H9 (cell line): ENCODE data around the gene PLLP. TPM values are rescaled to one million over a fixed set of nuclear protein-coding genes. Genes with fewer than 3 reads are reported as not detected.

Experiments
- DNase-seq: peaks from one replicate; pipeline ENCODE4 v3.0.0-alpha.2; 2017
- H2AFZ ChIP-seq: one replicate; pipeline ENCODE4 v1.6.1; 2013; ENCODE audit warnings: mild to moderate bottlenecking, low read length, control low read depth, moderate library complexity
- H2AK5ac ChIP-seq: 2 replicates; pipeline ENCODE4 v1.6.1; 2013; ENCODE audit warnings: low read length, control low read depth, mixed read lengths; ENCODE audit not compliant: insufficient read length
- H2BK120ac ChIP-seq: one replicate; pipeline ENCODE4 v1.6.1; 2013; ENCODE audit warnings: low read depth, mild to moderate bottlenecking, low read length, control low read depth, inconsistent platforms; ENCODE audit not compliant: poor library complexity, severe bottlenecking
- H2BK12ac ChIP-seq: 2 replicates; pipeline ENCODE4 v1.6.1; 2013; ENCODE audit warnings: low read length, control low read depth, mixed read lengths, low read depth; ENCODE audit not compliant: insufficient read length
- H2BK15ac ChIP-seq: 2 replicates; pipeline ENCODE4 v1.6.1; 2013; ENCODE audit warnings: low read depth, low read length, control low read depth
- H2BK20ac ChIP-seq: one replicate; pipeline ENCODE4 v1.6.1; 2013; ENCODE audit warnings: low read depth, mild to moderate bottlenecking, low read length, control low read depth, inconsistent platforms; ENCODE audit not compliant: poor library complexity, severe bottlenecking
- H2BK5ac ChIP-seq: 2 replicates; pipeline ENCODE4 v1.6.1; 2013; ENCODE audit warnings: low read length, control low read depth, mixed read lengths; ENCODE audit not compliant: insufficient read length
- H3K14ac ChIP-seq: 2 replicates; pipeline ENCODE4 v1.6.1; 2013; ENCODE audit warnings: low read length, control low read depth; ENCODE audit not compliant: insufficient read depth
- H3K18ac ChIP-seq: 2 replicates; pipeline ENCODE4 v1.6.1; 2013; ENCODE audit warnings: low read depth, mild to moderate bottlenecking, mixed read lengths, low read length, control low read depth; ENCODE audit not compliant: insufficient read length
- H3K23ac ChIP-seq: 2 replicates; pipeline ENCODE4 v1.6.1; 2013; ENCODE audit warnings: low read length, control low read depth, mixed read lengths, low read depth; ENCODE audit not compliant: insufficient read length
- H3K23me2 ChIP-seq: 2 replicates; pipeline ENCODE4 v1.6.1; 2013; ENCODE audit warnings: low read depth, mild to moderate bottlenecking, mixed read lengths, low read length, control low read depth; ENCODE audit not compliant: insufficient read length, poor library complexity, severe bottlenecking
- H3K27ac ChIP-seq: 2 replicates; pipeline ENCODE4 v1.5.1; 2013; ENCODE audit warnings: low read length, control low read depth, mixed read lengths, low read depth; ENCODE audit not compliant: insufficient read length
- H3K27me3 ChIP-seq: 2 replicates; pipeline ENCODE4 v1.6.1; 2013; ENCODE audit warnings: low read length, control low read depth, inconsistent platforms; ENCODE audit not compliant: insufficient read depth
- H3K4ac ChIP-seq: 2 replicates; pipeline ENCODE4 v1.6.1; 2013; ENCODE audit warnings: low read depth, mild to moderate bottlenecking, control low read depth, inconsistent platforms, low read length, moderate library complexity
- H3K4me1 ChIP-seq: 2 replicates; pipeline ENCODE4 v1.6.1; 2013; ENCODE audit warnings: low read length, control low read depth, inconsistent platforms; ENCODE audit not compliant: insufficient read depth
- H3K4me2 ChIP-seq: 2 replicates; pipeline ENCODE4 v1.6.1; 2013; ENCODE audit warnings: low read length, control low read depth, mixed read lengths; ENCODE audit not compliant: insufficient read length, insufficient read depth
- H3K56ac ChIP-seq: 2 replicates; pipeline ENCODE4 v1.6.1; 2013; ENCODE audit warnings: low read depth, mild to moderate bottlenecking, mixed read lengths, low read length, control low read depth; ENCODE audit not compliant: insufficient read length
- H3K79me1 ChIP-seq: 2 replicates; pipeline ENCODE4 v1.6.1; 2013; ENCODE audit warnings: low read depth, mild to moderate bottlenecking, moderate library complexity, low read length, control low read depth, inconsistent platforms; ENCODE audit not compliant: insufficient read depth, poor library complexity, severe bottlenecking
- H3K79me2 ChIP-seq: 2 replicates; pipeline ENCODE4 v1.6.1; 2013; ENCODE audit warnings: low read length, control low read depth, inconsistent platforms; ENCODE audit not compliant: insufficient read depth
- H3K9ac ChIP-seq: 2 replicates; pipeline ENCODE4 v1.6.1; 2013; ENCODE audit warnings: low read length, control low read depth, mixed read lengths; ENCODE audit not compliant: insufficient read length; ENCODE audit errors: extremely low read depth
- H3K9me3 ChIP-seq: one replicate; pipeline ENCODE4 v1.6.1; 2013; ENCODE audit warnings: low read depth, low read length, inconsistent platforms; ENCODE audit not compliant: control insufficient read depth
- H3T11ph ChIP-seq: one replicate; pipeline ENCODE4 v1.6.1; 2013; ENCODE audit warnings: mild to moderate bottlenecking, low read length, control low read depth, inconsistent platforms
- H4K20me1 ChIP-seq: one replicate; pipeline ENCODE4 v1.6.1; 2013; ENCODE audit not compliant: control insufficient read depth, insufficient read length, insufficient read depth
- H4K5ac ChIP-seq: 2 replicates; pipeline ENCODE4 v1.6.1; 2013; ENCODE audit warnings: low read depth, mild to moderate bottlenecking, mixed read lengths, low read length, control low read depth; ENCODE audit not compliant: insufficient read length
- H4K8ac ChIP-seq: replicated peaks from 2 replicates; pipeline ENCODE4 v1.6.1; 2013; ENCODE audit warnings: low read length, control low read depth, mixed read lengths, low read depth; ENCODE audit not compliant: insufficient read length
- H4K91ac ChIP-seq: 2 replicates; pipeline ENCODE4 v1.6.1; 2013; ENCODE audit warnings: low read depth, mild to moderate bottlenecking, moderate library complexity, mixed read lengths, low read length, control low read depth; ENCODE audit not compliant: insufficient read length
- H3K27ac Mint-ChIP-seq, 3 experiments: 2 replicates in 2 of 3; 3 replicates in 1 of 3; pipeline ENCODE4 v1.8.0; 2020 to 2021; ENCODE audit warnings: mixed read lengths in 3 of 3, mild to moderate bottlenecking in 1 of 3, moderate library complexity in 1 of 3
- H3K27me3 Mint-ChIP-seq: 2 replicates; pipeline ENCODE4 v1.8.0; 2021; ENCODE audit warnings: low read depth, mild to moderate bottlenecking, moderate library complexity, mixed read lengths
- H3K36me3 Mint-ChIP-seq, 3 experiments: 2 replicates in 2 of 3; 3 replicates in 1 of 3; pipeline ENCODE4 v1.8.0; 2020 to 2021; ENCODE audit warnings: low read depth in 3 of 3, mixed read lengths in 3 of 3; ENCODE audit not compliant: insufficient read depth in 1 of 3
- H3K4me1 Mint-ChIP-seq, 2 experiments: 2 replicates each; pipeline ENCODE4 v1.8.0; 2020; ENCODE audit warnings: mixed read lengths in 2 of 2
- H3K4me3 Mint-ChIP-seq, 2 experiments: 2 replicates in 1 of 2; 3 replicates in 1 of 2; pipeline ENCODE4 v1.8.0; 2020 to 2021; ENCODE audit warnings: mild to moderate bottlenecking in 2 of 2, mixed read lengths in 2 of 2, moderate library complexity in 1 of 2
- H3K9me3 Mint-ChIP-seq, 2 experiments: 2 replicates in 1 of 2; 3 replicates in 1 of 2; pipeline ENCODE4 v1.8.0; 2020; ENCODE audit warnings: mild to moderate bottlenecking in 2 of 2, mixed read lengths in 2 of 2, moderate library complexity in 1 of 2
- CTCF ChIP-seq: fragments of 200-600 bp; sonication (generic); conservative IDR thresholded peaks from 3 replicates; pipeline ENCODE4 v1.8.0; 2021; ENCODE audit warnings: antibody characterized with exemption, mild to moderate bottlenecking
- WGBS: extraction: QIAGEN DNeasy Blood & Tissue Kit; methylation state at CpG from one replicate; pipeline ENCODE4 v1.1.7; 2013; ENCODE audit warnings: missing lambda C conversion rate, low lambda C conversion rate, mixed read lengths; ENCODE audit not compliant: insufficient read length; ENCODE audit errors: extremely low coverage; 5-methylcytosine and 5-hydroxymethylcytosine counted together
- total RNA-seq: library from RNA; stranded (reverse); gene quantifications from 2 replicates; pipeline ENCODE4 v1.2.1, GENCODE V29; 2021

The PLLP gene
- total RNA-seq, 1 experiment from 2014 or later, result 1.8 TPM

GRCh38 chr16:57282510-57283213, 1.8 kb downstream of the PLLP start:
- Mint-ChIP-seq H3K27me3 (peaks cover 58% of the 10 kb centered on the region), H3K4me3 (peak overlapping the region in 1 of 2 experiments; percentile 90; a peak in 3 of 5 replicates), H3K27ac (no peak overlapping the region), H3K36me3 (no peaks in the 10 kb centered on the region), H3K4me1 (peaks cover 11 to 19% of the 10 kb centered on the region in 2 experiments), H3K9me3 (0 out of 5 replicates have a peak, but pooled peaks cover 0 to 2% of the 10 kb centered on the region in 2 experiments)
- H2AFZ ChIP-seq, result no peak overlapping the region
- no peak overlapping the region for H3K4me2 ChIP-seq
- TF ChIP-seq CTCF, result no peak
- H4K8ac ChIP-seq, result no peak overlapping the region
- no peaks in the 10 kb centered on the region for H3K9me3 ChIP-seq
- no peak overlapping the region for H2AK5ac ChIP-seq
- peaks cover 15% of the 10 kb centered on the region; the same call in 1 of the 2 replicates for H3K27me3 ChIP-seq
- no peak overlapping the region for H2BK5ac ChIP-seq
- peaks cover 5% of the 10 kb centered on the region for H3K23me2 ChIP-seq
- no peak overlapping the region for H2BK12ac ChIP-seq
- H3K18ac ChIP-seq, result no peak overlapping the region
- H2BK20ac ChIP-seq, result no peak overlapping the region
- H3T11ph ChIP-seq, result no peak overlapping the region
- no peak overlapping the region for H3K4ac ChIP-seq
- no peak overlapping the region for H2BK15ac ChIP-seq
- no peaks in the 10 kb centered on the region for H3K79me1 ChIP-seq
- H4K5ac ChIP-seq, result no peak overlapping the region
- H3K27ac ChIP-seq, result no peak overlapping the region
- no peaks in the 10 kb centered on the region for H3K4me1 ChIP-seq
- H4K20me1 ChIP-seq, result no peaks in the 10 kb centered on the region
- H3K14ac ChIP-seq, result no peak overlapping the region
- H3K23ac ChIP-seq, result no peak overlapping the region
- H4K91ac ChIP-seq, result no peak overlapping the region
- no peak overlapping the region for H3K9ac ChIP-seq
- no CpG with 5 or more reads among the region's 8 CpGs for WGBS
- H2BK120ac ChIP-seq, result no peak overlapping the region
- no peak for DNase-seq
- no peak overlapping the region for H3K56ac ChIP-seq
- no peaks in the 10 kb centered on the region for H3K79me2 ChIP-seq
